HEK293 (cell line): ENCODE data around the gene MARVELD3.
"Not testable (repeated sequence)": the region's sequence is repeated elsewhere in the genome, so short reads cannot be mapped to it uniquely, and the experiment has no call there.

Source experiments
- CTCF ChIA-PET: fragments of 350-600 bp; formaldehyde crosslinking; extraction: SDS; loops from one replicate; lab custom pipeline; 2021; ENCODE audit warnings: antibody characterized with exemption; lab: Yijun Ruan, JAX
- POLR2A ChIA-PET: fragments of 300-600 bp; formaldehyde crosslinking; extraction: SDS; loops from one replicate; lab custom pipeline; 2020; ENCODE audit warnings: antibody characterized with exemption, inconsistent platforms; lab: Yijun Ruan, JAX
- H3K27ac ChIP-seq: fragments of 200-500 bp; sonication (Bioruptor generic); 2 replicates; pipeline ENCODE4 v1.5.1; 2014; ENCODE audit warnings: low read depth, low read length, control low read depth, inconsistent platforms; ENCODE audit errors: extremely low read depth
- H3K36me3 ChIP-seq, 2 experiments: fragments of 200-500 bp in 1 of 2; sonication (Bioruptor generic) in 1 of 2; 1 replicate in 1 of 2; 2 replicates in 1 of 2; pipeline ENCODE4 v1.5.1; 2014 to 2017; ENCODE audit warnings: inconsistent platforms in 2 of 2, low read length in 2 of 2; ENCODE audit not compliant: control insufficient read depth in 2 of 2, insufficient read depth in 1 of 2
- H3K4me1 ChIP-seq: fragments of 200-500 bp; sonication (Bioruptor generic); 2 replicates; pipeline ENCODE4 v1.5.1; 2014; ENCODE audit warnings: mild to moderate bottlenecking, low read length, inconsistent platforms; ENCODE audit not compliant: control insufficient read depth, insufficient read depth
- H3K4me3 ChIP-seq: 2 replicates; pipeline ENCODE4 v1.5.1; 2011; ENCODE audit warnings: low read depth, mild to moderate bottlenecking, control low read depth, low read length, moderate library complexity
- H3K9me3 ChIP-seq: fragments of 200-500 bp; sonication (Bioruptor generic); 2 replicates; pipeline ENCODE4 v1.5.1; 2014; ENCODE audit warnings: low read depth, low read length, inconsistent platforms; ENCODE audit not compliant: control insufficient read depth, insufficient read depth
- KLF9 ChIP-seq: fragments of 450-650 bp; formaldehyde crosslinking; IDR thresholded peaks from 2 replicates; pipeline ENCODE4 v1.5.1; 2016; ENCODE audit warnings: missing biosample characterization, missing genetic modification characterization, low read depth
- ZNF114 ChIP-seq: fragments of 450-650 bp; formaldehyde crosslinking; IDR thresholded peaks from 2 replicates; pipeline ENCODE4 v1.5.0; 2017; ENCODE audit warnings: missing biosample characterization, missing genetic modification characterization
- ZNF184 ChIP-seq: fragments of 450-650 bp; IDR thresholded peaks from 2 replicates; pipeline ENCODE4 v1.5.1; 2018; ENCODE audit warnings: missing biosample characterization, mild to moderate bottlenecking, missing genetic modification characterization
- ZNF548 ChIP-seq: fragments of 450-650 bp; formaldehyde crosslinking; IDR thresholded peaks from 2 replicates; pipeline ENCODE4 v1.5.1; 2016; ENCODE audit warnings: missing biosample characterization, missing genetic modification characterization
- ZNF561 ChIP-seq: fragments of 450-650 bp; IDR thresholded peaks from 2 replicates; pipeline ENCODE4 v1.5.1; 2018; ENCODE audit warnings: missing biosample characterization, missing genetic modification characterization, borderline replicate concordance
- ZNF623 ChIP-seq: fragments of 450-650 bp; formaldehyde crosslinking; IDR thresholded peaks from 2 replicates; pipeline ENCODE4 v1.5.1; 2016; ENCODE audit warnings: missing biosample characterization, missing genetic modification characterization
- ZNF747 ChIP-seq: fragments of 450-650 bp; formaldehyde crosslinking; IDR thresholded peaks from 2 replicates; pipeline ENCODE4 v1.5.1; 2016; ENCODE audit warnings: missing biosample characterization, missing genetic modification characterization
- TF ChIP-seq, protein P1 (sequence below): fragments of 450-650 bp; formaldehyde crosslinking; IDR thresholded peaks from 2 replicates; pipeline ENCODE4 v1.5.1; 2017; ENCODE audit warnings: missing biosample characterization, missing genetic modification characterization
- TF ChIP-seq, protein P2 (sequence below): fragments of 450-650 bp; formaldehyde crosslinking; IDR thresholded peaks from 2 replicates; pipeline ENCODE4 v1.5.1; 2016; ENCODE audit warnings: missing biosample characterization, missing genetic modification characterization, low read depth

MARVELD3 gene

DNA sequence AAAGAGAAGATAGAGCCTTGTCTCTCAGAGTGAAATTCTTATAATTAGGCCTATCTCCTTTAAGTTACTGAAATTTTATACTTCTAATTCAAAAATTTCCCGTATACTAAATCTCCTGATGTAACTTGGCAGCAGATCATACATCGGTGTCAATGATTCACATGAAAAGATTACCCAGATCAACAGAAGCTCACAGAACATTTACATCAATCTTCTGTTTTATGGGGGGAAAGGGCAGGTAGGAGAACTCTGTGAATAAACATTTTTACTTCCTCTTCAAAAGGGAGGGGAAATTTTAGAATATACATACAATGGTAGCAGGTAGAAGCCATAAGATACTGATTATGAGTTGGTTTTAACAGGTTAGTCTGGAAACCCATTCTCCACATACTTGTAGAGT lies 55.4 kb downstream of the MARVELD3 start (continued):
- no peak for TF ChIP-seq ZNF747
- no peak for TF ChIP-seq ZNF623 (tag by site-specific recombination)
- no peak for TF ChIP-seq ZNF184 (tag by site-specific recombination)
- TF ChIP-seq, protein P1, sequence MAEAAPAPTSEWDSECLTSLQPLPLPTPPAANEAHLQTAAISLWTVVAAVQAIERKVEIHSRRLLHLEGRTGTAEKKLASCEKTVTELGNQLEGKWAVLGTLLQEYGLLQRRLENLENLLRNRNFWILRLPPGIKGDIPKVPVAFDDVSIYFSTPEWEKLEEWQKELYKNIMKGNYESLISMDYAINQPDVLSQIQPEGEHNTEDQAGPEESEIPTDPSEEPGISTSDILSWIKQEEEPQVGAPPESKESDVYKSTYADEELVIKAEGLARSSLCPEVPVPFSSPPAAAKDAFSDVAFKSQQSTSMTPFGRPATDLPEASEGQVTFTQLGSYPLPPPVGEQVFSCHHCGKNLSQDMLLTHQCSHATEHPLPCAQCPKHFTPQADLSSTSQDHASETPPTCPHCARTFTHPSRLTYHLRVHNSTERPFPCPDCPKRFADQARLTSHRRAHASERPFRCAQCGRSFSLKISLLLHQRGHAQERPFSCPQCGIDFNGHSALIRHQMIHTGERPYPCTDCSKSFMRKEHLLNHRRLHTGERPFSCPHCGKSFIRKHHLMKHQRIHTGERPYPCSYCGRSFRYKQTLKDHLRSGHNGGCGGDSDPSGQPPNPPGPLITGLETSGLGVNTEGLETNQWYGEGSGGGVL (tag by site-specific recombination): no peak
- TF ChIP-seq, protein P2, sequence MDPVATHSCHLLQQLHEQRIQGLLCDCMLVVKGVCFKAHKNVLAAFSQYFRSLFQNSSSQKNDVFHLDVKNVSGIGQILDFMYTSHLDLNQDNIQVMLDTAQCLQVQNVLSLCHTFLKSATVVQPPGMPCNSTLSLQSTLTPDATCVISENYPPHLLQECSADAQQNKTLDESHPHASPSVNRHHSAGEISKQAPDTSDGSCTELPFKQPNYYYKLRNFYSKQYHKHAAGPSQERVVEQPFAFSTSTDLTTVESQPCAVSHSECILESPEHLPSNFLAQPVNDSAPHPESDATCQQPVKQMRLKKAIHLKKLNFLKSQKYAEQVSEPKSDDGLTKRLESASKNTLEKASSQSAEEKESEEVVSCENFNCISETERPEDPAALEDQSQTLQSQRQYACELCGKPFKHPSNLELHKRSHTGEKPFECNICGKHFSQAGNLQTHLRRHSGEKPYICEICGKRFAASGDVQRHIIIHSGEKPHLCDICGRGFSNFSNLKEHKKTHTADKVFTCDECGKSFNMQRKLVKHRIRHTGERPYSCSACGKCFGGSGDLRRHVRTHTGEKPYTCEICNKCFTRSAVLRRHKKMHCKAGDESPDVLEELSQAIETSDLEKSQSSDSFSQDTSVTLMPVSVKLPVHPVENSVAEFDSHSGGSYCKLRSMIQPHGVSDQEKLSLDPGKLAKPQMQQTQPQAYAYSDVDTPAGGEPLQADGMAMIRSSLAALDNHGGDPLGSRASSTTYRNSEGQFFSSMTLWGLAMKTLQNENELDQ (tag by site-specific recombination): no peak
- TF ChIP-seq KLF9 (tag by site-specific recombination): no peak
- TF ChIP-seq ZNF548 (tag by site-specific recombination): no peak
- TF ChIP-seq ZNF114 (tag by site-specific recombination): no peak
- no peak for TF ChIP-seq ZNF561 (tag by site-specific recombination)

DNA sequence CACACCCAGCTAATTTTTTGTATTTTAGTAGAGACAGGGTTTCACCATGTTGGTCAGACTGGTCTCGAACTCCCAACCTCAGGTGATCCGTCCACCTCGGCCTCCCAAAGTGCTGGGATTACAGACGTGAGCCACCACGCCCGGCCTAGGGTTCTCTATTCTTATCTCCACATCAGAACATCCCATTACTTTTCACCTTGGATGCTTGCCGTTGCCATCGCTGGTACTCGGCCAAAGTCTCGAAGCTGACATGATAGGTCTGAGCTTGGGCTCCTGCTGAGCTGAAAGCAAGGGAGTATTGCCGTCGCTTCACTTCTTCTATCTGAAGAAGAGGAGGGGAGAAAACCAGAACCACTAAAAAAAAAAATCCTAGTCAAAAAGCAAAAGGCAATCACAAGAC lies 58.3 kb downstream of the MARVELD3 start:
- H3K27ac ChIP-seq, H3K4me3 ChIP-seq, H3K9me3 ChIP-seq, H3K4me1 ChIP-seq, POLR2A ChIA-PET: not testable (repeated sequence)
- H3K36me3 ChIP-seq: peaks cover 22 to 65% of the 10 kb centered on the region in 2 experiments
- CTCF ChIA-PET: interaction anchor here (0.6 kb wide), 1 partner anchor 77 kb away, joined by 3 read pairs; no protein-coding TSS in a partner anchor
